ENCODE measurements around the gene H2BK1. TPM values are rescaled to one million over a fixed set of nuclear protein-coding genes. Genes with fewer than 3 reads are reported as not detected.

The H2BK1 gene
- total RNA-seq, 2 experiments from 2014 or later = not detected

DNA sequence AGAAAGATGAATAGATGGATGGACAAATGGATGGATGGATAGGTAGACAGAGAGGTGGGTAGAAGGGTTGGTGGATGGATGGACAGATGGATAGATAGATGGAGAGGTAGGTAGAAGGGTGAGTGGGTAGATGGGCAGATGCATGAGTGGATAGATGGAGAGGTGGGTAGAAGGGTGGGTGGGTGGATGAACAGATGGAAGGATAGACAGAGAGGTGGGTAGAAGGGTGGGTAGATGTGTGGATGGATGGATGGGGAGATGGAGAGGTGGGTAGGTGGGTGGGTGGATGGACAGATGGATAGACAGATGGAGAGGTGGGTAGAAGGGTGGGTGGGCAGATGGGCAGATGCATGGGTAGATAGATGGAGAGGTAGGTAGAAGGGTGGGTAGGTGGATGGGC is 12.4 kb downstream of the H2BK1 start:
- Histone ChIP-seq H3K9me3 (ENCODE audit: control insufficient read depth in 1 of 2, insufficient read depth in 1 of 2, low read length in 2 of 2) (no peaks in the 10 kb centered on the region), H3K27ac (ENCODE audit: low read depth in 1 of 2, low read length in 2 of 2) (no peak overlapping the region), H3K4me1 (ENCODE audit: insufficient read depth, low read length) (peaks cover 24% of the 10 kb centered on the region), H3K27me3 (ENCODE audit: control insufficient read depth in 1 of 2, insufficient read depth in 2 of 2, low read length in 2 of 2) (peaks cover 0 to 2% of the 10 kb centered on the region in 2 experiments), H3K36me3 (ENCODE audit: insufficient read depth, low read length) (no peaks in the 10 kb centered on the region), H3K4me3 (ENCODE audit: low read length) (no peak overlapping the region)
- peaks cover 5% of the 10 kb centered on the region for H3K4me1 Mint-ChIP-seq (ENCODE audit: low read depth)
- H3K36me3 Mint-ChIP-seq (ENCODE audit: low read depth) = no peaks in the 10 kb centered on the region
- TF ChIP-seq, protein P1, sequence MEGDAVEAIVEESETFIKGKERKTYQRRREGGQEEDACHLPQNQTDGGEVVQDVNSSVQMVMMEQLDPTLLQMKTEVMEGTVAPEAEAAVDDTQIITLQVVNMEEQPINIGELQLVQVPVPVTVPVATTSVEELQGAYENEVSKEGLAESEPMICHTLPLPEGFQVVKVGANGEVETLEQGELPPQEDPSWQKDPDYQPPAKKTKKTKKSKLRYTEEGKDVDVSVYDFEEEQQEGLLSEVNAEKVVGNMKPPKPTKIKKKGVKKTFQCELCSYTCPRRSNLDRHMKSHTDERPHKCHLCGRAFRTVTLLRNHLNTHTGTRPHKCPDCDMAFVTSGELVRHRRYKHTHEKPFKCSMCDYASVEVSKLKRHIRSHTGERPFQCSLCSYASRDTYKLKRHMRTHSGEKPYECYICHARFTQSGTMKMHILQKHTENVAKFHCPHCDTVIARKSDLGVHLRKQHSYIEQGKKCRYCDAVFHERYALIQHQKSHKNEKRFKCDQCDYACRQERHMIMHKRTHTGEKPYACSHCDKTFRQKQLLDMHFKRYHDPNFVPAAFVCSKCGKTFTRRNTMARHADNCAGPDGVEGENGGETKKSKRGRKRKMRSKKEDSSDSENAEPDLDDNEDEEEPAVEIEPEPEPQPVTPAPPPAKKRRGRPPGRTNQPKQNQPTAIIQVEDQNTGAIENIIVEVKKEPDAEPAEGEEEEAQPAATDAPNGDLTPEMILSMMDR (IDR thresholded peaks at IDR 0.05) = no peak
- no peak for DNase-seq
- ATAC-seq (ENCODE audit: poor library complexity) = no peak
- peaks cover 11% of the 10 kb centered on the region for H3K27me3 Mint-ChIP-seq
- intact Hi-C loops (cut with DNase I, micrococcal nuclease) = loop anchor here in 1 of 2 experiments (1.0 kb wide), 1 partner anchor 23 kb away; no protein-coding TSS in a partner anchor
- H3K9me3 Mint-ChIP-seq = no peaks in the 10 kb centered on the region
- no peak overlapping the region for H3K27ac Mint-ChIP-seq
- ChIA-PET CTCF (no interaction called here), POLR2A (no interaction called here)
- H3K4me3 Mint-ChIP-seq = no peak overlapping the region

DNA sequence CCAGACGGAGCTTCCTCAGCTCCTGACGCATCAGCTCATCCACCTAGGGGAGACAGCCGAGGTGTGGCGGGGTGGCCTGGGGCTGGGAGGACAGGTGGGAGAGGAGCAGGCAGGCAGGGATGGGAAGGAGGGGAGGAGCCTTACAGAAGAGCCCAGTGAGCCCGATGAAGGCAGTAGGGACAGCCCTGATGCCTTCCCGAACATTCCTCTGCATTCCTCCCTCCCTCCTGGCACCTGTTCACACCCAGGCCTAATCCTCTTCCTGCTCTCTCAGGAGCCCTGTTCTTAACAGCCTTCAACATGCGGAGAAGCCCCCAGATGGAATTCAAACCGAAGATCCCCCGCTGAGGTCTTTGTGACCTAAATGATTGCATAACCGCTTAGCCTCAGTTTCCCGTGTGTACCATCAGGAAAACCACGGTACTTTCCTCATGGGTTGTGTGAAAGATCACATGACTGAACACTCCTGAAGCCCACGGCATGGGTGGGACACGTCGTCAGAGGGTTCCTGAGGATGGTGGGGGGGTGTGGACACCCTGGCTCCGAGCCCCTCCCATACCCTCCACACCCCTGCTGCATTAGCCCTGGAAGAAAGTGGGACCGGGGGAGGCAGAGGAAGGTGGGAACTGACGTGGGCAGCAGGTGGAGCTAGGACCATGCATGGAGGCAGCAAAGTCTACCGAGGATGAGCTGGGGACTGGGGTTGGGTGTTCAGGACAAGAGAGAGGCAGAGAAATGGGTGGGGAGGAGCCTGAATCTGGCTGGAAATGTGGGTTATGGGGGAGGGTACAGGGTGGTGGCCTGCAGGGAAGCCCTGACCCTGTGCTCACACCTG is 14.5 kb downstream of the H2BK1 start:
- Mint-ChIP-seq H3K27me3 (peaks cover 11% of the 10 kb centered on the region), H3K27ac (no peak overlapping the region), H3K4me1 (ENCODE audit: low read depth) (peaks cover 5% of the 10 kb centered on the region), H3K9me3 (no peaks in the 10 kb centered on the region), H3K36me3 (ENCODE audit: low read depth) (no peaks in the 10 kb centered on the region), H3K4me3 (no peak overlapping the region)
- Histone ChIP-seq H3K9me3 (ENCODE audit: control insufficient read depth in 1 of 2, insufficient read depth in 1 of 2, low read length in 2 of 2) (no peaks in the 10 kb centered on the region), H3K4me3 (ENCODE audit: low read length) (no peak overlapping the region), H3K27ac (ENCODE audit: low read depth in 1 of 2, low read length in 2 of 2) (no peak overlapping the region), H3K27me3 (ENCODE audit: control insufficient read depth in 1 of 2, insufficient read depth in 2 of 2, low read length in 2 of 2) (peaks cover 0 to 4% of the 10 kb centered on the region in 2 experiments), H3K36me3 (ENCODE audit: insufficient read depth, low read length) (no peaks in the 10 kb centered on the region), H3K4me1 (ENCODE audit: insufficient read depth, low read length) (peaks cover 24% of the 10 kb centered on the region)
- intact Hi-C loops (cut with DNase I, micrococcal nuclease) = no loop called here
- ChIA-PET POLR2A (no interaction called here), CTCF (no interaction called here)
- no peak for DNase-seq
- ATAC-seq (ENCODE audit: poor library complexity) = no peak
- TF ChIP-seq, protein P1 (IDR thresholded peaks at IDR 0.05) = no peak

DNA sequence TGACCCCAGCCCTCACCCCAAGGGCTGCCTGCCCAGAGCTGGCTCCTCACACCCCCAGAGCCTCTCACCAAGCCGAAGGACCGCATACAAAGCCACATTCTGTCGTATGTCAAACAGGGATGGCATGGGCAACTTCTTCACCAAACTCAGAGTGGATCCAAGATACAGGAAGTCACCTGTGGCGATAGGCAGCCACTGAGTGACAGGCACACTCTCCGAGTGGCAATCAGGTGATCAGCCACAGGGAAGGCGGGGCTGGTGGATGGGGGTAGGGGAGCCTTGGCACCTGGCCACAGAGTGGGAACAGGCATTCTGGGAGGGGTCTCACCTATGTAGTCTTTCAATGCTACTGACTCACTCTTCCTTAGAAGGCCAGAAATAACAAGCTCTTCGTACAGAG is 16.1 kb downstream of the H2BK1 start:
- peak; percentile 51 for ATAC-seq (ENCODE audit: poor library complexity)
- TF ChIP-seq, protein P1 (IDR thresholded peaks at IDR 0.05) = no peak
- DNase-seq = peak in 1 of 14 experiments; percentile 33
- Mint-ChIP-seq H3K27ac (no peak overlapping the region), H3K27me3 (peaks cover 11% of the 10 kb centered on the region), H3K9me3 (no peaks in the 10 kb centered on the region), H3K36me3 (ENCODE audit: low read depth) (no peaks in the 10 kb centered on the region), H3K4me3 (no peak overlapping the region), H3K4me1 (ENCODE audit: low read depth) (peaks cover 5% of the 10 kb centered on the region)
- POLR2A ChIA-PET = no interaction called here
- Histone ChIP-seq H3K9me3 (ENCODE audit: control insufficient read depth in 1 of 2, insufficient read depth in 1 of 2, low read length in 2 of 2) (no peaks in the 10 kb centered on the region), H3K27ac (ENCODE audit: low read depth in 1 of 2, low read length in 2 of 2) (no peak overlapping the region), H3K4me1 (ENCODE audit: insufficient read depth, low read length) (peaks cover 24% of the 10 kb centered on the region), H3K27me3 (ENCODE audit: control insufficient read depth in 1 of 2, insufficient read depth in 2 of 2, low read length in 2 of 2) (peaks cover 0 to 4% of the 10 kb centered on the region in 2 experiments), H3K4me3 (ENCODE audit: low read length) (no peak overlapping the region), H3K36me3 (ENCODE audit: insufficient read depth, low read length) (no peaks in the 10 kb centered on the region)
- CTCF ChIA-PET = no interaction called here
- intact Hi-C loops (cut with DNase I, micrococcal nuclease) = no loop called here

Measured in CD4-positive, alpha-beta T cell (primary cell).